Measurements from ENCODE around the gene SEC22C.

GRCh38 chr3:42507252-42507651, 74.5 kb downstream of the SEC22C start:
- TF ChIP-seq ZBTB33 (IDR thresholded peaks at IDR 0.05; ENCODE audit: borderline replicate concordance, low read depth): no peak
- no peak for TF ChIP-seq SIN3A (IDR thresholded peaks at IDR 0.05; ENCODE audit: borderline replicate concordance, low read depth, low read length)
- no peak for TF ChIP-seq RCOR1 (IDR thresholded peaks at IDR 0.05; ENCODE audit: low read length)
- TF ChIP-seq, protein P1, sequence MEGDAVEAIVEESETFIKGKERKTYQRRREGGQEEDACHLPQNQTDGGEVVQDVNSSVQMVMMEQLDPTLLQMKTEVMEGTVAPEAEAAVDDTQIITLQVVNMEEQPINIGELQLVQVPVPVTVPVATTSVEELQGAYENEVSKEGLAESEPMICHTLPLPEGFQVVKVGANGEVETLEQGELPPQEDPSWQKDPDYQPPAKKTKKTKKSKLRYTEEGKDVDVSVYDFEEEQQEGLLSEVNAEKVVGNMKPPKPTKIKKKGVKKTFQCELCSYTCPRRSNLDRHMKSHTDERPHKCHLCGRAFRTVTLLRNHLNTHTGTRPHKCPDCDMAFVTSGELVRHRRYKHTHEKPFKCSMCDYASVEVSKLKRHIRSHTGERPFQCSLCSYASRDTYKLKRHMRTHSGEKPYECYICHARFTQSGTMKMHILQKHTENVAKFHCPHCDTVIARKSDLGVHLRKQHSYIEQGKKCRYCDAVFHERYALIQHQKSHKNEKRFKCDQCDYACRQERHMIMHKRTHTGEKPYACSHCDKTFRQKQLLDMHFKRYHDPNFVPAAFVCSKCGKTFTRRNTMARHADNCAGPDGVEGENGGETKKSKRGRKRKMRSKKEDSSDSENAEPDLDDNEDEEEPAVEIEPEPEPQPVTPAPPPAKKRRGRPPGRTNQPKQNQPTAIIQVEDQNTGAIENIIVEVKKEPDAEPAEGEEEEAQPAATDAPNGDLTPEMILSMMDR (IDR thresholded peaks at IDR 0.05): no peak
- no peak for TF ChIP-seq YY1 (IDR thresholded peaks at IDR 0.05; ENCODE audit: low read depth)
- TF ChIP-seq, protein P2, sequence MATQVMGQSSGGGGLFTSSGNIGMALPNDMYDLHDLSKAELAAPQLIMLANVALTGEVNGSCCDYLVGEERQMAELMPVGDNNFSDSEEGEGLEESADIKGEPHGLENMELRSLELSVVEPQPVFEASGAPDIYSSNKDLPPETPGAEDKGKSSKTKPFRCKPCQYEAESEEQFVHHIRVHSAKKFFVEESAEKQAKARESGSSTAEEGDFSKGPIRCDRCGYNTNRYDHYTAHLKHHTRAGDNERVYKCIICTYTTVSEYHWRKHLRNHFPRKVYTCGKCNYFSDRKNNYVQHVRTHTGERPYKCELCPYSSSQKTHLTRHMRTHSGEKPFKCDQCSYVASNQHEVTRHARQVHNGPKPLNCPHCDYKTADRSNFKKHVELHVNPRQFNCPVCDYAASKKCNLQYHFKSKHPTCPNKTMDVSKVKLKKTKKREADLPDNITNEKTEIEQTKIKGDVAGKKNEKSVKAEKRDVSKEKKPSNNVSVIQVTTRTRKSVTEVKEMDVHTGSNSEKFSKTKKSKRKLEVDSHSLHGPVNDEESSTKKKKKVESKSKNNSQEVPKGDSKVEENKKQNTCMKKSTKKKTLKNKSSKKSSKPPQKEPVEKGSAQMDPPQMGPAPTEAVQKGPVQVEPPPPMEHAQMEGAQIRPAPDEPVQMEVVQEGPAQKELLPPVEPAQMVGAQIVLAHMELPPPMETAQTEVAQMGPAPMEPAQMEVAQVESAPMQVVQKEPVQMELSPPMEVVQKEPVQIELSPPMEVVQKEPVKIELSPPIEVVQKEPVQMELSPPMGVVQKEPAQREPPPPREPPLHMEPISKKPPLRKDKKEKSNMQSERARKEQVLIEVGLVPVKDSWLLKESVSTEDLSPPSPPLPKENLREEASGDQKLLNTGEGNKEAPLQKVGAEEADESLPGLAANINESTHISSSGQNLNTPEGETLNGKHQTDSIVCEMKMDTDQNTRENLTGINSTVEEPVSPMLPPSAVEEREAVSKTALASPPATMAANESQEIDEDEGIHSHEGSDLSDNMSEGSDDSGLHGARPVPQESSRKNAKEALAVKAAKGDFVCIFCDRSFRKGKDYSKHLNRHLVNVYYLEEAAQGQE (IDR thresholded peaks at IDR 0.05; ENCODE audit: low read depth, low read length): no peak
- TF ChIP-seq TAF1 (IDR thresholded peaks at IDR 0.05; ENCODE audit: borderline replicate concordance, low read depth, low read length): no peak
- TF ChIP-seq POLR2AphosphoS5 (IDR thresholded peaks at IDR 0.05; ENCODE audit: low read depth, low read length): no peak
- TF ChIP-seq USF2 (IDR thresholded peaks at IDR 0.05; ENCODE audit: borderline replicate concordance, low read depth, low read length): no peak

Measured in SK-N-SH (cell line).